GM19351 (cell line): Measurements from ENCODE around the gene TSKU.

Experiments
- ATAC-seq: cut with Tn5 transposase; IDR thresholded peaks from one replicate; pipeline ENCODE4 v1.9.1; 2021; ENCODE audit warnings: mild to moderate bottlenecking, moderate library complexity; ENCODE audit not compliant: unreplicated experiment

The TSKU gene

GRCh38 chr11:76750746-76751145 is 32.4 kb upstream of the TSKU start:
- ATAC-seq, result no peak

- no peak for ATAC-seq
These were observed 30.6 kb upstream of the TSKU start for GRCh38 chr11:76752321-76753143.

GRCh38 chr11:76753449-76753848 is 29.7 kb upstream of the TSKU start:
- no peak for ATAC-seq

GRCh38 chr11:76753950-76754349 is 29.2 kb upstream of the TSKU start:
- ATAC-seq, result no peak

- no peak for ATAC-seq
These were observed 26.8 kb upstream of the TSKU start for GRCh38 chr11:76756341-76756741.

GRCh38 chr11:76758311-76758710 is 24.8 kb upstream of the TSKU start:
- no peak for ATAC-seq

GRCh38 chr11:76759092-76759491 is 24.1 kb upstream of the TSKU start:
- ATAC-seq, result no peak

GRCh38 chr11:76759517-76759916 is 23.6 kb upstream of the TSKU start:
- no peak for ATAC-seq

GRCh38 chr11:76760236-76760635 is 22.9 kb upstream of the TSKU start:
- ATAC-seq, result no peak

GRCh38 chr11:76761718-76762355 is 21.3 kb upstream of the TSKU start:
- ATAC-seq, result no peak

GRCh38 chr11:76762356-76762752 is 20.8 kb upstream of the TSKU start:
- ATAC-seq, result no peak

- no peak for ATAC-seq
These were observed 20.1 kb upstream of the TSKU start for GRCh38 chr11:76762867-76763572.

- ATAC-seq, result no peak
These were observed 19.4 kb upstream of the TSKU start for GRCh38 chr11:76763573-76764346.

- ATAC-seq, result no peak
These were observed 18.1 kb upstream of the TSKU start for GRCh38 chr11:76764941-76765665.

GRCh38 chr11:76765863-76766350 is 17.2 kb upstream of the TSKU start:
- no peak for ATAC-seq

GRCh38 chr11:76766521-76766920 is 16.6 kb upstream of the TSKU start:
- ATAC-seq, result no peak

GRCh38 chr11:76767659-76768058 is 15.5 kb upstream of the TSKU start:
- no peak for ATAC-seq

- ATAC-seq, result no peak
These were observed 14.9 kb upstream of the TSKU start for GRCh38 chr11:76768088-76768908.

GRCh38 chr11:76768909-76769560 is 14.1 kb upstream of the TSKU start:
- ATAC-seq, result no peak
